ENCODE results near the gene MRPS35. TPM values are rescaled to one million over a fixed set of nuclear protein-coding genes. Genes with fewer than 3 reads are reported as not detected.

MRPS35 gene
- total RNA-seq, 1 donor: 55.7 TPM

- DNase-seq (ENCODE audit: low read depth): no peak
- TF ChIP-seq CTCF (IDR thresholded peaks at IDR 0.05; ENCODE audit: insufficient read depth, low read depth, low read length): no peak
Measured at GRCh38 chr12:27689558-27690180, 21.0 kb upstream of the MRPS35 start.

GRCh38 chr12:27693403-27693802, 17.2 kb upstream of the MRPS35 start:
- no peak for TF ChIP-seq CTCF (IDR thresholded peaks at IDR 0.05; ENCODE audit: insufficient read depth, low read depth, low read length)
- DNase-seq (ENCODE audit: low read depth): no peak
- no peak overlapping the region for H3K4me3 ChIP-seq (ENCODE audit: low read depth, low read length)

More at GRCh38 chr12:27689558-27690180, 21.0 kb upstream of the MRPS35 start:
- H3K4me3 ChIP-seq (ENCODE audit: low read depth, low read length): no peak overlapping the region

GRCh38 chr12:27695556-27696292, 14.9 kb upstream of the MRPS35 start:
- DNase-seq (ENCODE audit: low read depth): no peak
- no peak overlapping the region for H3K4me3 ChIP-seq (ENCODE audit: low read depth, low read length)
- TF ChIP-seq CTCF (IDR thresholded peaks at IDR 0.05; ENCODE audit: insufficient read depth, low read depth, low read length): no peak

- no peak for DNase-seq (ENCODE audit: low read depth)
- no peak for TF ChIP-seq CTCF (IDR thresholded peaks at IDR 0.05; ENCODE audit: insufficient read depth, low read depth, low read length)
- no peak within 1 kb of the TSS for H3K4me3 ChIP-seq (ENCODE audit: low read depth, low read length)
Measured at GRCh38 chr12:27696293-27696652, 14.4 kb upstream of the MRPS35 start, which contains the start of gene REP15. REP15 (plus strand) TSS chr12:27696447; CDS start chr12:27696563, 116 bp downstream.

- no peak for TF ChIP-seq CTCF (IDR thresholded peaks at IDR 0.05; ENCODE audit: insufficient read depth, low read depth, low read length)
- DNase-seq (ENCODE audit: low read depth): peak; percentile 28
- no peak overlapping the region for H3K4me3 ChIP-seq (ENCODE audit: low read depth, low read length)
Measured at GRCh38 chr12:27696864-27697564, 13.6 kb upstream of the MRPS35 start.

- TF ChIP-seq CTCF (IDR thresholded peaks at IDR 0.05; ENCODE audit: insufficient read depth, low read depth, low read length): peak; percentile 90
- H3K4me3 ChIP-seq (ENCODE audit: low read depth, low read length): no peak overlapping the region
Measured at GRCh38 chr12:27703720-27704452, 6.7 kb upstream of the MRPS35 start.

More at GRCh38 chr12:27703720-27704452, 6.7 kb upstream of the MRPS35 start:
- DNase-seq (ENCODE audit: low read depth): peak; percentile 91

All from fibroblast of villous mesenchyme (primary cell).